ENCODE data around the gene COL23A1. TPM values are rescaled to one million over a fixed set of nuclear protein-coding genes. Genes with fewer than 3 reads are reported as not detected.

COL23A1 gene
- total RNA-seq, 1 experiment from 2014 or later, result not detected

DNA sequence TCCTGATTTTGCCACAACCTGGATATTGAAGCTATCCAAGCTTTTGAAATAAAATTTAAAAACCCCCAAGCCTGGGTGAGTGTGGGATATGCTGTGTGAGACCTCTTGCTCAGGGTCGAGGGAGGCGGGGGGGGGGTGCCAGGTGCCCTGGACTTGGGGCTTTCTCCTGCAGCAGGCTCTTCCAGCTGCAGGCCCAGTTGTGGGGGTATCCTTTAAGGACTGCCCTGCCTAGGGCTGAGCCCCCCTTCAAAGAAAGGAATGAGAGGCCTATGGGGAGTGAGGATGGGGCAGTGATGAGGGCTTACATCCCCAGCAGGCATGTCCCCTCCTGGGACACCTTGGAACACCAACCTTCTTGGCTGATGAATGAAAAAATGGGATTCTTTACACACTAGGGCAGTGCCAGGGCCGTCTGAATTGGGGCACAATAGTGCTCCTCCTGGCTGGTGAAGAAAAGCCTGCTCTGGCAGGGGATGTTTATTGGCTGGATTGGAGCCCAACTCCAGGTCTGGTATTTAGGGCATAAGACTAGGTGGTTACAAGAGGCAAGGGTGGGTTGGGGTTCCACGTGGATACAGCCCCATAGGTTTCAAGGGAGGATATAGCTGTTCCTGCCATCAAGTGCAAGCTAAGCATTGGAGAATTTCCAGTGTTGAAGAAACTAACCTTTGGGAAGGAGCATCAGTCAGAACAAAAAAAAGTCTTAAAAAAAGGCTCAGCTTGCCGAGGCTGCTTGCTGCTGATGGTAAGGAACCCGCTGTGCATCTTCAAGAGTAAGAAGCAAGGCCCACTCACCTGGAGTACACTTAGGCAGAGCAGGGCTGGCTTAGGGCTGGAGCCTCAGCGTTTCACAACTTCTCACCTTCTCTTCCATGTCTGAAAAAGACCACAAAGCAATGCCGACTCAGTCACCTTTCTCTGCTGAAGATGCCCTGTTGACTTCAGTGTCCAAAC, 378.8 kb downstream of the COL23A1 start:
- no peaks in the 10 kb centered on the region for H3K27me3 ChIP-seq (ENCODE audit: low read length)
- ATAC-seq, result no peak
- peaks cover 68% of the 10 kb centered on the region for H4K20me1 ChIP-seq (ENCODE audit: low read length)
- H3K9ac ChIP-seq (ENCODE audit: low read length), result no peak overlapping the region
- H2AFZ ChIP-seq (ENCODE audit: low read length), result no peak overlapping the region
- H3K27ac ChIP-seq (ENCODE audit: low read length), result no peak overlapping the region
- ChIA-PET POLR2A (ENCODE audit: unreplicated experiment) (no interaction called here), CTCF (no interaction called here)
- BruUV-seq (replicated peaks), result no TSS peak
- H3K36me3 ChIP-seq (ENCODE audit: low read depth, low read length), result peaks cover 92% of the 10 kb centered on the region
- H3K4me1 ChIP-seq (ENCODE audit: insufficient read depth, low read length), result peaks cover 19% of the 10 kb centered on the region
- no peaks in the 10 kb centered on the region for H3K9me3 ChIP-seq (ENCODE audit: low read length)
- DNase-seq, result no peak
- H3K4me3 ChIP-seq (ENCODE audit: low read length), result no peak overlapping the region
- H3K4me2 ChIP-seq (ENCODE audit: low read length), result no peak overlapping the region
- TF ChIP-seq, protein P1, sequence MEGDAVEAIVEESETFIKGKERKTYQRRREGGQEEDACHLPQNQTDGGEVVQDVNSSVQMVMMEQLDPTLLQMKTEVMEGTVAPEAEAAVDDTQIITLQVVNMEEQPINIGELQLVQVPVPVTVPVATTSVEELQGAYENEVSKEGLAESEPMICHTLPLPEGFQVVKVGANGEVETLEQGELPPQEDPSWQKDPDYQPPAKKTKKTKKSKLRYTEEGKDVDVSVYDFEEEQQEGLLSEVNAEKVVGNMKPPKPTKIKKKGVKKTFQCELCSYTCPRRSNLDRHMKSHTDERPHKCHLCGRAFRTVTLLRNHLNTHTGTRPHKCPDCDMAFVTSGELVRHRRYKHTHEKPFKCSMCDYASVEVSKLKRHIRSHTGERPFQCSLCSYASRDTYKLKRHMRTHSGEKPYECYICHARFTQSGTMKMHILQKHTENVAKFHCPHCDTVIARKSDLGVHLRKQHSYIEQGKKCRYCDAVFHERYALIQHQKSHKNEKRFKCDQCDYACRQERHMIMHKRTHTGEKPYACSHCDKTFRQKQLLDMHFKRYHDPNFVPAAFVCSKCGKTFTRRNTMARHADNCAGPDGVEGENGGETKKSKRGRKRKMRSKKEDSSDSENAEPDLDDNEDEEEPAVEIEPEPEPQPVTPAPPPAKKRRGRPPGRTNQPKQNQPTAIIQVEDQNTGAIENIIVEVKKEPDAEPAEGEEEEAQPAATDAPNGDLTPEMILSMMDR (conservative IDR thresholded peaks at IDR 0.05; ENCODE audit: low read depth, low read length), result no peak
- TF ChIP-seq EZH2 (IDR thresholded peaks at IDR 0.05; ENCODE audit: low read length, unreplicated experiment), result no peak
- TF ChIP-seq EZH2phosphoT487 (IDR thresholded peaks at IDR 0.05; ENCODE audit: borderline replicate concordance, low read length), result no peak
- H3F3A ChIP-seq (ENCODE audit: low read length, unreplicated experiment), result peaks cover 7% of the 10 kb centered on the region
- intact Hi-C loops (cut with micrococcal nuclease), result no loop called here
- no peaks in the 10 kb centered on the region for H3K9me2 ChIP-seq (replicated peaks; ENCODE audit: low read length)
- H3K79me2 ChIP-seq (ENCODE audit: low read length), result peaks cover 36% of the 10 kb centered on the region

GRCh38 chr5:178210686-178211085, 379.5 kb downstream of the COL23A1 start:
- peaks cover 43% of the 10 kb centered on the region for H3K79me2 ChIP-seq (ENCODE audit: low read length)
- H4K20me1 ChIP-seq (ENCODE audit: low read length), result peaks cover 75% of the 10 kb centered on the region

More at GRCh38 chr5:178210686-178211085, 379.5 kb downstream of the COL23A1 start:
- Histone ChIP-seq H3K4me2 (ENCODE audit: low read length) (no peak overlapping the region), H3K4me1 (ENCODE audit: insufficient read depth, low read length) (peaks cover 22% of the 10 kb centered on the region), H3K27ac (ENCODE audit: low read length) (no peak overlapping the region), H3K9me3 (ENCODE audit: low read length) (no peaks in the 10 kb centered on the region), H3K9me2 (replicated peaks; ENCODE audit: low read length) (no peaks in the 10 kb centered on the region), H3K27me3 (ENCODE audit: low read length) (no peaks in the 10 kb centered on the region), H3K4me3 (ENCODE audit: low read length) (no peak overlapping the region), H3K9ac (ENCODE audit: low read length) (no peak overlapping the region), H2AFZ (ENCODE audit: low read length) (no peak overlapping the region), H3K36me3 (ENCODE audit: low read depth, low read length) (peaks cover 92% of the 10 kb centered on the region), H3F3A (ENCODE audit: low read length, unreplicated experiment) (peaks cover 7% of the 10 kb centered on the region)
- no peak for TF ChIP-seq EZH2 (IDR thresholded peaks at IDR 0.05; ENCODE audit: low read length, unreplicated experiment)
- TF ChIP-seq EZH2phosphoT487 (IDR thresholded peaks at IDR 0.05; ENCODE audit: borderline replicate concordance, low read length), result no peak
- TF ChIP-seq, protein P1 (conservative IDR thresholded peaks at IDR 0.05; ENCODE audit: low read depth, low read length), result no peak
- intact Hi-C loops (cut with micrococcal nuclease), result no loop called here
- TSS peak; percentile 10 for BruUV-seq (replicated peaks)
- no peak for ATAC-seq
- POLR2A ChIA-PET (ENCODE audit: unreplicated experiment), result no interaction called here
- DNase-seq, result no peak
- CTCF ChIA-PET, result no interaction called here

All from PC-3 (cell line).